Panc1 (cell line): Measurements from ENCODE around the gene DCXR.
A peak's percentile ranks its signal among the peaks of the same experiment; 100 is the strongest.

Source experiments
- POLR2AphosphoS5 ChIP-seq: IDR thresholded peaks from 2 replicates; pipeline ENCODE4 v1.6.1; 2012; ENCODE audit warnings: mild to moderate bottlenecking, low read depth, low read length, moderate library complexity
- REST ChIP-seq, 2 experiments: IDR thresholded peaks; 2 replicates each; pipeline ENCODE4 v1.6.1; 2011 to 2012; ENCODE audit warnings: low read depth in 2 of 2, control low read depth in 1 of 2, low read length in 1 of 2, mild to moderate bottlenecking in 1 of 2, moderate library complexity in 1 of 2; ENCODE audit not compliant: insufficient read depth in 1 of 2
- SIN3A ChIP-seq: IDR thresholded peaks from 2 replicates; pipeline ENCODE4 v1.6.1; 2012; ENCODE audit warnings: low read depth, mild to moderate bottlenecking, low read length, moderate library complexity, borderline replicate concordance; ENCODE audit not compliant: insufficient read depth
- TCF7L2 ChIP-seq: IDR thresholded peaks from 2 replicates; pipeline ENCODE4 v1.6.1; 2011; ENCODE audit warnings: mild to moderate bottlenecking, low read depth, low read length, inconsistent platforms
- TF ChIP-seq, protein P1 (sequence below): fragments of 450-650 bp; IDR thresholded peaks from 2 replicates; pipeline ENCODE4 v1.5.1; 2017; ENCODE audit warnings: mild to moderate bottlenecking

GRCh38 chr17:82056729-82057621 is 19.5 kb upstream of the DCXR start:
- TF ChIP-seq, protein P1, sequence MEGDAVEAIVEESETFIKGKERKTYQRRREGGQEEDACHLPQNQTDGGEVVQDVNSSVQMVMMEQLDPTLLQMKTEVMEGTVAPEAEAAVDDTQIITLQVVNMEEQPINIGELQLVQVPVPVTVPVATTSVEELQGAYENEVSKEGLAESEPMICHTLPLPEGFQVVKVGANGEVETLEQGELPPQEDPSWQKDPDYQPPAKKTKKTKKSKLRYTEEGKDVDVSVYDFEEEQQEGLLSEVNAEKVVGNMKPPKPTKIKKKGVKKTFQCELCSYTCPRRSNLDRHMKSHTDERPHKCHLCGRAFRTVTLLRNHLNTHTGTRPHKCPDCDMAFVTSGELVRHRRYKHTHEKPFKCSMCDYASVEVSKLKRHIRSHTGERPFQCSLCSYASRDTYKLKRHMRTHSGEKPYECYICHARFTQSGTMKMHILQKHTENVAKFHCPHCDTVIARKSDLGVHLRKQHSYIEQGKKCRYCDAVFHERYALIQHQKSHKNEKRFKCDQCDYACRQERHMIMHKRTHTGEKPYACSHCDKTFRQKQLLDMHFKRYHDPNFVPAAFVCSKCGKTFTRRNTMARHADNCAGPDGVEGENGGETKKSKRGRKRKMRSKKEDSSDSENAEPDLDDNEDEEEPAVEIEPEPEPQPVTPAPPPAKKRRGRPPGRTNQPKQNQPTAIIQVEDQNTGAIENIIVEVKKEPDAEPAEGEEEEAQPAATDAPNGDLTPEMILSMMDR: no peak
- TF ChIP-seq REST (IDR thresholded peaks at IDR 0.05; ENCODE audit: insufficient read depth in 1 of 2, low read depth in 2 of 2, low read length in 1 of 2): no peak
- no peak for TF ChIP-seq SIN3A
- TF ChIP-seq POLR2AphosphoS5: 0 out of 2 replicates have a peak, but pooled peaks have one; percentile 7
- TF ChIP-seq TCF7L2: no peak
